Neutrophil (primary cell): Measurements from ENCODE around the gene CD2AP.

Source experiments
- H3K27ac ChIP-seq: fragments of 200-600 bp; sonication (generic); 2 replicates; pipeline ENCODE4 v1.5.1; 2016; ENCODE audit warnings: mild to moderate bottlenecking, moderate library complexity
- H3K27me3 ChIP-seq: fragments of 200-600 bp; sonication (generic); 2 replicates; pipeline ENCODE4 v1.6.0; 2016; ENCODE audit warnings: mild to moderate bottlenecking
- H3K36me3 ChIP-seq: fragments of 200-600 bp; sonication (generic); 2 replicates; pipeline ENCODE4 v1.5.1; 2017
- H3K4me1 ChIP-seq, 2 experiments: fragments of 200-600 bp in 1 of 2; sonication (generic) in 1 of 2; 1 replicate in 1 of 2; 2 replicates in 1 of 2; pipeline versions ENCODE4 v1.5.1 to v1.6.1; 2013 to 2016; ENCODE audit warnings: low read depth in 1 of 2, low read length in 1 of 2, mild to moderate bottlenecking in 1 of 2, moderate library complexity in 1 of 2; ENCODE audit not compliant: control insufficient read depth in 1 of 2, insufficient read depth in 1 of 2
- H3K4me3 ChIP-seq, 2 experiments: fragments of 200-600 bp in 1 of 2; sonication (generic) in 1 of 2; 1 replicate in 1 of 2; 2 replicates in 1 of 2; pipeline ENCODE4 v1.5.1; 2013 to 2016; ENCODE audit warnings: low read depth in 1 of 2, low read length in 1 of 2, mild to moderate bottlenecking in 1 of 2, moderate library complexity in 1 of 2
- H3K9me3 ChIP-seq: fragments of 200-600 bp; sonication (generic); 2 replicates; pipeline ENCODE4 v1.5.1; 2016
- CTCF ChIP-seq: fragments of 200-600 bp; sonication (generic); IDR thresholded peaks from 2 replicates; pipeline ENCODE4 v1.5.1; 2016; ENCODE audit warnings: antibody characterized with exemption

Gene CD2AP

GRCh38 chr6:47534063-47534462, 56.5 kb downstream of the CD2AP start:
- no peaks in the 10 kb centered on the region for H3K4me1 ChIP-seq
- no peak overlapping the region for H3K4me3 ChIP-seq
- no peaks in the 10 kb centered on the region for H3K27me3 ChIP-seq
- no peak for TF ChIP-seq CTCF
- H3K36me3 ChIP-seq: no peaks in the 10 kb centered on the region
- no peak overlapping the region for H3K27ac ChIP-seq
- H3K9me3 ChIP-seq: no peaks in the 10 kb centered on the region

GRCh38 chr6:47535316-47536225, 58.0 kb downstream of the CD2AP start:
- Histone ChIP-seq H3K9me3 (no peaks in the 10 kb centered on the region), H3K27me3 (no peaks in the 10 kb centered on the region), H3K4me3 (no peak overlapping the region), H3K27ac (no peak overlapping the region), H3K36me3 (no peaks in the 10 kb centered on the region), H3K4me1 (no peaks in the 10 kb centered on the region)
- TF ChIP-seq CTCF: no peak

- no peak for TF ChIP-seq CTCF
Observed at GRCh38 chr6:47536816-47537401, 59.3 kb downstream of the CD2AP start.

GRCh38 chr6:47545223-47545622, 67.6 kb downstream of the CD2AP start:
- H3K4me3 ChIP-seq: no peak overlapping the region
- H3K9me3 ChIP-seq: no peaks in the 10 kb centered on the region
- TF ChIP-seq CTCF: no peak
- H3K27me3 ChIP-seq: no peaks in the 10 kb centered on the region
- H3K27ac ChIP-seq: no peak overlapping the region
- no peaks in the 10 kb centered on the region for H3K4me1 ChIP-seq
- peaks cover 4% of the 10 kb centered on the region for H3K36me3 ChIP-seq

More at GRCh38 chr6:47536816-47537401, 59.3 kb downstream of the CD2AP start:
- H3K4me1 ChIP-seq: no peaks in the 10 kb centered on the region
- H3K4me3 ChIP-seq: no peak overlapping the region
- H3K27me3 ChIP-seq: no peaks in the 10 kb centered on the region
- no peak overlapping the region for H3K27ac ChIP-seq
- no peaks in the 10 kb centered on the region for H3K9me3 ChIP-seq
- H3K36me3 ChIP-seq: no peaks in the 10 kb centered on the region

GRCh38 chr6:47551670-47552069, 74.1 kb downstream of the CD2AP start:
- no peak for TF ChIP-seq CTCF
- H3K4me3 ChIP-seq: no peak overlapping the region
- no peaks in the 10 kb centered on the region for H3K9me3 ChIP-seq
- H3K36me3 ChIP-seq: no peaks in the 10 kb centered on the region
- no peaks in the 10 kb centered on the region for H3K4me1 ChIP-seq
- no peak overlapping the region for H3K27ac ChIP-seq
- H3K27me3 ChIP-seq: no peaks in the 10 kb centered on the region
